Hepatocyte (in vitro differentiated cells): ENCODE data around the gene ARHGAP28.

ENCODE experiments used
- EZH2 ChIP-seq: fragments of 200-600 bp; sonication (generic); IDR thresholded peaks from 2 replicates; pipeline ENCODE4 v1.6.1; 2016; ENCODE audit warnings: antibody characterized with exemption, mild to moderate bottlenecking, borderline replicate concordance
- EZH2phosphoT487 ChIP-seq: fragments of 200-600 bp; sonication (generic); IDR thresholded peaks from one replicate; pipeline ENCODE4 v1.6.1; 2018; ENCODE audit warnings: antibody characterized with exemption, mild to moderate bottlenecking, low read depth, moderate library complexity; ENCODE audit not compliant: unreplicated experiment, severe bottlenecking
- TF ChIP-seq, protein P1 (sequence below): fragments of 200-600 bp; sonication (generic); IDR thresholded peaks from 2 replicates; pipeline ENCODE4 v1.5.1; 2016; ENCODE audit warnings: antibody characterized with exemption, mild to moderate bottlenecking; ENCODE audit not compliant: poor library complexity

DNA sequence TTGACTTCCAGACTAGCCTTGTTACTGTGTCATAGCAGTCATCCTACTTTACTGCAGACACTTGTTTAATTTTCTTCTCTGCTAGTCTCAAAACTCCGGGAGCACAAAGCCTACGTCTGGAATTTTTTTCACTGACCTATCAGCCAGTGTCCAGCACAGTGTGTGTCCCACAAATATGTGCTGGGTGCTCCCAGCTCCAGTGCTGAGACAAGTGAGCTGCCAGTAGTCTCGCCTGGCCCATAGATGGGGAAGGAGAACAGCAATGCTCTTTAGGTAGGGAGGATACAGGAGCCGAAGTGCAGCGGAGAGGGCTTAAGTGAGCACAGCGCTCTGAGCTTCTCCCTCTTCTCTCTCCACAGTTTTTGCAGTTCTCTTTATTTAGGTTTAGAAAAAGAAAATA lies 34.0 kb downstream of the ARHGAP28 start:
- TF ChIP-seq, protein P1, sequence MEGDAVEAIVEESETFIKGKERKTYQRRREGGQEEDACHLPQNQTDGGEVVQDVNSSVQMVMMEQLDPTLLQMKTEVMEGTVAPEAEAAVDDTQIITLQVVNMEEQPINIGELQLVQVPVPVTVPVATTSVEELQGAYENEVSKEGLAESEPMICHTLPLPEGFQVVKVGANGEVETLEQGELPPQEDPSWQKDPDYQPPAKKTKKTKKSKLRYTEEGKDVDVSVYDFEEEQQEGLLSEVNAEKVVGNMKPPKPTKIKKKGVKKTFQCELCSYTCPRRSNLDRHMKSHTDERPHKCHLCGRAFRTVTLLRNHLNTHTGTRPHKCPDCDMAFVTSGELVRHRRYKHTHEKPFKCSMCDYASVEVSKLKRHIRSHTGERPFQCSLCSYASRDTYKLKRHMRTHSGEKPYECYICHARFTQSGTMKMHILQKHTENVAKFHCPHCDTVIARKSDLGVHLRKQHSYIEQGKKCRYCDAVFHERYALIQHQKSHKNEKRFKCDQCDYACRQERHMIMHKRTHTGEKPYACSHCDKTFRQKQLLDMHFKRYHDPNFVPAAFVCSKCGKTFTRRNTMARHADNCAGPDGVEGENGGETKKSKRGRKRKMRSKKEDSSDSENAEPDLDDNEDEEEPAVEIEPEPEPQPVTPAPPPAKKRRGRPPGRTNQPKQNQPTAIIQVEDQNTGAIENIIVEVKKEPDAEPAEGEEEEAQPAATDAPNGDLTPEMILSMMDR, result no peak
- TF ChIP-seq EZH2phosphoT487, result no peak
- TF ChIP-seq EZH2, result no peak
